GM23338 (cell line): ENCODE results near the gene SYNE1. TPM values are rescaled to one million over a fixed set of nuclear protein-coding genes. Genes with fewer than 3 reads are reported as not detected.
"Not testable (repeated sequence)": the region's sequence is repeated elsewhere in the genome, so short reads cannot be mapped to it uniquely, and the experiment has no call there.

Experiments
- ATAC-seq: fragments of 200-7000 bp; cut with Tn5 transposase; 3 replicates; pipeline ENCODE4 v1.9.1; 2020
- DNase-seq: peaks from one replicate; pipeline ENCODE4 v3.0.0-alpha.2; 2015; ENCODE audit warnings: low spot score
- H2AFZ ChIP-seq: fragments of 200-600 bp; sonication (generic); 2 replicates; pipeline ENCODE4 v1.8.0; 2016; ENCODE audit warnings: antibody characterized with exemption, mild to moderate bottlenecking, moderate library complexity
- H3F3A ChIP-seq: fragments of 200-600 bp; sonication (generic); replicated peaks from 2 replicates; pipeline ENCODE4 v1.8.0; 2017; ENCODE audit warnings: antibody characterized with exemption, mixed run types, low read depth
- H3K27ac ChIP-seq: fragments of 200-600 bp; sonication (generic); 2 replicates; pipeline ENCODE4 v1.6.1; 2016; ENCODE audit warnings: low read depth
- H3K27me3 ChIP-seq: fragments of 200-600 bp; sonication (generic); 2 replicates; pipeline ENCODE4 v1.8.0; 2016; ENCODE audit warnings: mild to moderate bottlenecking, mixed run types, moderate library complexity; ENCODE audit not compliant: insufficient read depth
- H3K36me3 ChIP-seq: fragments of 200-600 bp; sonication (generic); 2 replicates; pipeline ENCODE4 v1.8.0; 2016; ENCODE audit warnings: mild to moderate bottlenecking; ENCODE audit not compliant: insufficient read depth
- H3K4me1 ChIP-seq: fragments of 200-600 bp; sonication (generic); 2 replicates; pipeline ENCODE4 v1.8.0; 2016; ENCODE audit warnings: mild to moderate bottlenecking, moderate library complexity; ENCODE audit not compliant: insufficient read depth
- H3K4me2 ChIP-seq: fragments of 200-600 bp; sonication (generic); 2 replicates; pipeline ENCODE4 v1.7.1; 2017; ENCODE audit warnings: mixed run types
- H3K4me3 ChIP-seq: fragments of 200-600 bp; sonication (generic); 2 replicates; pipeline ENCODE4 v1.6.1; 2016; ENCODE audit warnings: mixed run types
- H3K79me2 ChIP-seq: fragments of 200-600 bp; sonication (generic); replicated peaks from 2 replicates; pipeline ENCODE4 v1.8.0; 2017; ENCODE audit warnings: mild to moderate bottlenecking; ENCODE audit not compliant: insufficient read depth
- H3K9me2 ChIP-seq: fragments of 200-600 bp; sonication (generic); 2 replicates; pipeline ENCODE4 v1.8.0; 2017; ENCODE audit not compliant: insufficient read depth
- H4K20me1 ChIP-seq: fragments of 200-600 bp; sonication (generic); replicated peaks from 2 replicates; pipeline ENCODE4 v1.8.0; 2017; ENCODE audit warnings: mild to moderate bottlenecking; ENCODE audit not compliant: insufficient read depth
- H3K27ac Mint-ChIP-seq: 2 replicates; pipeline ENCODE4 v1.8.0; 2020; ENCODE audit warnings: inconsistent platforms, mild to moderate bottlenecking, moderate library complexity, mixed read lengths
- H3K27me3 Mint-ChIP-seq: 3 replicates; pipeline ENCODE4 v1.8.0; 2022; ENCODE audit warnings: low read depth, mild to moderate bottlenecking, moderate library complexity, mixed read lengths, inconsistent platforms; ENCODE audit not compliant: insufficient read depth, poor library complexity
- H3K36me3 Mint-ChIP-seq: 3 replicates; pipeline ENCODE4 v1.8.0; 2021; ENCODE audit warnings: low read depth, mild to moderate bottlenecking, inconsistent platforms, moderate library complexity, mixed read lengths
- H3K4me1 Mint-ChIP-seq: 3 replicates; pipeline ENCODE4 v1.8.0; 2020; ENCODE audit warnings: mild to moderate bottlenecking, inconsistent platforms, mixed read lengths
- H3K4me3 Mint-ChIP-seq: 3 replicates; pipeline ENCODE4 v1.8.0; 2021; ENCODE audit warnings: moderate library complexity, mild to moderate bottlenecking, inconsistent platforms, mixed read lengths
- H3K9me3 Mint-ChIP-seq: 3 replicates; pipeline ENCODE4 v1.8.0; 2020; ENCODE audit warnings: moderate library complexity, mild to moderate bottlenecking, inconsistent platforms, mixed read lengths
- ETS1 ChIP-seq: IDR thresholded peaks from 2 replicates; pipeline ENCODE4 v1.6.1; 2016; ENCODE audit warnings: antibody characterized with exemption
- EZH2 ChIP-seq: fragments of 200-600 bp; sonication (generic); IDR thresholded peaks from one replicate; pipeline ENCODE4 v1.8.0; 2017; ENCODE audit warnings: antibody characterized with exemption, mild to moderate bottlenecking, low read depth; ENCODE audit not compliant: unreplicated experiment
- EZH2phosphoT487 ChIP-seq: fragments of 200-600 bp; sonication (generic); IDR thresholded peaks from one replicate; pipeline ENCODE4 v1.8.1; 2018; ENCODE audit warnings: antibody characterized with exemption; ENCODE audit not compliant: unreplicated experiment
- JUNB ChIP-seq: IDR thresholded peaks from one replicate; pipeline ENCODE4 v1.6.1; 2016; ENCODE audit warnings: antibody characterized with exemption; ENCODE audit not compliant: unreplicated experiment
- NANOG ChIP-seq: IDR thresholded peaks from 2 replicates; pipeline ENCODE4 v1.6.1; 2016; ENCODE audit warnings: antibody characterized with exemption, borderline replicate concordance
- POLR2AphosphoS5 ChIP-seq: IDR thresholded peaks from 2 replicates; pipeline ENCODE4 v1.6.1; 2016; ENCODE audit warnings: antibody characterized with exemption, low read depth
- REST ChIP-seq: IDR thresholded peaks from one replicate; pipeline ENCODE4 v1.6.1; 2018; ENCODE audit warnings: antibody characterized with exemption; ENCODE audit not compliant: unreplicated experiment
- STAT1 ChIP-seq: IDR thresholded peaks from one replicate; pipeline ENCODE4 v1.6.1; 2016; ENCODE audit warnings: antibody characterized with exemption; ENCODE audit not compliant: unreplicated experiment
- ZNF114 ChIP-seq: fragments of 250-450 bp; sonication (Bioruptor Pico); IDR thresholded peaks from 2 replicates; pipeline ENCODE4 v1.5.0; 2020; ENCODE audit warnings: mild to moderate bottlenecking, moderate library complexity
- ZNF331 ChIP-seq: fragments of 250-450 bp; sonication (Bioruptor Pico); IDR thresholded peaks from 2 replicates; pipeline ENCODE4 v1.5.0; 2020; ENCODE audit warnings: low read depth, mild to moderate bottlenecking, moderate library complexity
- ZNF462 ChIP-seq: fragments of 250-450 bp; sonication (Bioruptor Pico); IDR thresholded peaks from 2 replicates; pipeline ENCODE4 v1.5.0; 2020; ENCODE audit warnings: mild to moderate bottlenecking, moderate library complexity
- polyA plus RNA-seq: library from polyadenylated mRNA; unstranded; fragments of >200 nt; fragmentation: Nextera tagmentation; extraction: Ambion mirVana; gene quantifications from 2 replicates; pipeline ENCODE4 v1.2.1, GENCODE V29; 2016
- total RNA-seq: library from RNA; depleted of rRNA; stranded (reverse); fragments of >200 nt; shearing (Covaris generic); gene quantifications from 2 replicates; pipeline ENCODE4 v1.2.3, GENCODE V29; 2014

The SYNE1 gene
- total and polyA plus RNA-seq, 2 experiments from 2014 or later, result 3.9 to 13.6 TPM

GRCh38 chr6:152614776-152615175 lies 22.4 kb downstream of the SYNE1 start:
- not testable (repeated sequence) for H3K4me3 ChIP-seq, H3K27ac Mint-ChIP-seq, H3K9me3 Mint-ChIP-seq, H3K36me3 Mint-ChIP-seq, H3K4me2 ChIP-seq, H2AFZ ChIP-seq, H3K27me3 Mint-ChIP-seq, H3K36me3 ChIP-seq, H3K4me1 ChIP-seq, DNase-seq, H3K27ac ChIP-seq, H3K9me2 ChIP-seq, H3F3A ChIP-seq, ATAC-seq, H3K4me1 Mint-ChIP-seq, H3K79me2 ChIP-seq, H4K20me1 ChIP-seq, H3K27me3 ChIP-seq, H3K4me3 Mint-ChIP-seq

GRCh38 chr6:152609125-152609670 lies 28.0 kb downstream of the SYNE1 start:
- Mint-ChIP-seq H3K27ac (no peak overlapping the region), H3K36me3 (no peaks in the 10 kb centered on the region), H3K27me3 (peaks cover 5% of the 10 kb centered on the region), H3K4me1 (no peaks in the 10 kb centered on the region; the same call in 2 of the 3 replicates), H3K9me3 (no peaks in the 10 kb centered on the region; the same call in 2 of the 3 replicates), H3K4me3 (no peak overlapping the region)
- Histone ChIP-seq H3K27ac (no peak overlapping the region), H3K79me2 (no peaks in the 10 kb centered on the region), H3K4me2 (no peak overlapping the region), H2AFZ (no peak overlapping the region), H3K9me2 (no peaks in the 10 kb centered on the region), H3K36me3 (no peaks in the 10 kb centered on the region), H3F3A (no peaks in the 10 kb centered on the region), H3K4me1 (no peaks in the 10 kb centered on the region), H3K27me3 (no peaks in the 10 kb centered on the region), H3K4me3 (no peak overlapping the region), H4K20me1 (no peaks in the 10 kb centered on the region)
- ATAC-seq (no peak), DNase-seq (no peak)
- TF ChIP-seq ETS1, result no peak
- no peak for TF ChIP-seq ZNF462
- no peak for TF ChIP-seq POLR2AphosphoS5
- TF ChIP-seq NANOG, result no peak
- no peak for TF ChIP-seq ZNF331 (CRISPR knock-in tag)
- TF ChIP-seq JUNB, result no peak
- TF ChIP-seq STAT1, result no peak
- TF ChIP-seq EZH2, result no peak
- TF ChIP-seq ZNF114 (CRISPR knock-in tag), result no peak
- TF ChIP-seq REST, result no peak
- no peak for TF ChIP-seq EZH2phosphoT487
